HepG2 (cell line): ENCODE data around the gene YIPF3. TPM values are rescaled to one million over a fixed set of nuclear protein-coding genes. Genes with fewer than 3 reads are reported as not detected.

Experiments used
- CBFB ChIP-seq: sonication (generic); formaldehyde crosslinking; IDR thresholded peaks from 2 replicates; pipeline ENCODE4 v1.4.0; 2020; ENCODE audit warnings: missing genetic modification reagents
- CBX2 ChIP-seq, 2 experiments: fragments of 200-600 bp in 1 of 2; sonication (generic); formaldehyde crosslinking in 1 of 2; IDR thresholded peaks; 2 replicates each; pipeline versions ENCODE4 v1.7.0 to v1.8.1; 2018 to 2022; ENCODE audit warnings: low read depth in 2 of 2, low read length in 1 of 2, mild to moderate bottlenecking in 1 of 2, missing genetic modification reagents in 1 of 2
- CREB1 ChIP-seq, 2 experiments: fragments of 450-650 bp in 1 of 2; IDR thresholded peaks; 2 replicates each; pipeline ENCODE4 v1.6.1; 2016 to 2017; ENCODE audit warnings: control low read depth in 1 of 2, mild to moderate bottlenecking in 1 of 2, missing compliant biosample characterization in 1 of 2, missing genetic modification characterization in 1 of 2
- FOXO1 ChIP-seq: sonication (generic); formaldehyde crosslinking; IDR thresholded peaks from 2 replicates; pipeline ENCODE4 v1.4.0; 2020; ENCODE audit warnings: missing genetic modification reagents
- FOXP1 ChIP-seq, 2 experiments: fragments of 450-650 bp in 1 of 2; IDR thresholded peaks; 2 replicates each; pipeline ENCODE4 v1.6.1; 2017 to 2018; ENCODE audit warnings: antibody characterized with exemption in 1 of 2
- GABPA ChIP-seq, 2 experiments: IDR thresholded peaks; 2 replicates each; pipeline ENCODE4 v1.6.1; 2011 to 2016; ENCODE audit warnings: low read depth in 2 of 2, low read length in 1 of 2, missing biosample characterization in 1 of 2, missing genetic modification characterization in 1 of 2
- HMGA1 ChIP-seq: sonication (generic); formaldehyde crosslinking; conservative IDR thresholded peaks from 2 replicates; pipeline ENCODE4 v1.4.0; 2020; ENCODE audit warnings: missing genetic modification reagents
- PAF1 ChIP-seq: IDR thresholded peaks from 2 replicates; pipeline ENCODE4 v1.6.1; 2016; ENCODE audit warnings: missing genetic modification reagents, missing compliant biosample characterization
- RARA ChIP-seq: IDR thresholded peaks from 2 replicates; pipeline ENCODE4 v1.6.1; 2016; ENCODE audit warnings: missing genetic modification reagents, missing compliant biosample characterization
- TEAD3 ChIP-seq: optimal IDR thresholded peaks from 2 replicates; pipeline ENCODE3; 2016; ENCODE audit warnings: borderline replicate concordance
- ZBTB21 ChIP-seq: sonication (generic); formaldehyde crosslinking; IDR thresholded peaks from 2 replicates; pipeline ENCODE4 v1.4.0; 2020; ENCODE audit warnings: missing genetic modification reagents
- ZFAT ChIP-seq: sonication (generic); formaldehyde crosslinking; conservative IDR thresholded peaks from 2 replicates; pipeline ENCODE4 v1.8.1; 2023; ENCODE audit warnings: missing genetic modification reagents, inconsistent platforms
- ZNF142 ChIP-seq: sonication (generic); formaldehyde crosslinking; IDR thresholded peaks from 2 replicates; pipeline ENCODE4 v1.4.0; 2020; ENCODE audit warnings: missing genetic modification reagents
- ZNF260 ChIP-seq: sonication (generic); formaldehyde crosslinking; IDR thresholded peaks from 2 replicates; pipeline ENCODE4 v1.4.0; 2020; ENCODE audit warnings: missing genetic modification reagents, low read depth, mild to moderate bottlenecking, borderline replicate concordance
- ZNF354B ChIP-seq: sonication (generic); formaldehyde crosslinking; IDR thresholded peaks from 2 replicates; pipeline ENCODE4 v1.8.0; 2022; ENCODE audit warnings: mild to moderate bottlenecking, missing genetic modification reagents
- ZNF546 ChIP-seq: sonication (generic); formaldehyde crosslinking; conservative IDR thresholded peaks from 2 replicates; pipeline ENCODE4 v1.8.1; 2023; ENCODE audit warnings: mild to moderate bottlenecking, missing genetic modification reagents
- ZNF644 ChIP-seq: IDR thresholded peaks from 2 replicates; pipeline ENCODE4 v1.6.1; 2016; ENCODE audit warnings: low read depth
- ZNF737 ChIP-seq: sonication (generic); formaldehyde crosslinking; IDR thresholded peaks from 2 replicates; pipeline ENCODE4 v1.5.0; 2020; ENCODE audit warnings: missing genetic modification reagents, mild to moderate bottlenecking, borderline replicate concordance
- ZSCAN5A ChIP-seq: sonication (generic); formaldehyde crosslinking; IDR thresholded peaks from 2 replicates; pipeline ENCODE4 v1.8.0; 2022; ENCODE audit warnings: mild to moderate bottlenecking, missing genetic modification reagents, borderline replicate concordance
- polyA plus RNA-seq, 8 experiments: library from polyadenylated mRNA; depleted of rRNA in 3 of 8; stranded (reverse) in 7 of 8; unstranded in 1 of 8; fragments of >200 nt; fragmentation: Illumina TruSeq in 4 of 8; extraction: Trizol in 4 of 8; gene quantifications; 2 replicates each; pipeline versions ENCODE4 v1.2.1 to v1.2.3, GENCODE V29; 2011 to 2016; ENCODE audit warnings: low read depth in 4 of 8, missing spikeins in 1 of 8, mixed read lengths in 1 of 8; ENCODE audit not compliant: insufficient read depth in 1 of 8
- total RNA-seq, 5 experiments: library from RNA; depleted of rRNA; stranded (reverse); fragments of >200 nt; fragmentation: Illumina TruSeq; extraction: Trizol; gene quantifications; 2 replicates each; pipeline ENCODE4 v1.2.3, GENCODE V29; 2016; ENCODE audit warnings: low read depth in 1 of 5
- TF ChIP-seq, protein P1 (sequence below): sonication (generic); formaldehyde crosslinking; IDR thresholded peaks from 2 replicates; pipeline ENCODE4 v1.5.0; 2020; ENCODE audit warnings: mild to moderate bottlenecking, missing genetic modification reagents, borderline replicate concordance

YIPF3 gene
- total and polyA plus RNA-seq, 2 of the 13 experiments (the other 11 are each of a cell fraction or from before 2014, with no cell fraction given), result 107 to 206 TPM

DNA sequence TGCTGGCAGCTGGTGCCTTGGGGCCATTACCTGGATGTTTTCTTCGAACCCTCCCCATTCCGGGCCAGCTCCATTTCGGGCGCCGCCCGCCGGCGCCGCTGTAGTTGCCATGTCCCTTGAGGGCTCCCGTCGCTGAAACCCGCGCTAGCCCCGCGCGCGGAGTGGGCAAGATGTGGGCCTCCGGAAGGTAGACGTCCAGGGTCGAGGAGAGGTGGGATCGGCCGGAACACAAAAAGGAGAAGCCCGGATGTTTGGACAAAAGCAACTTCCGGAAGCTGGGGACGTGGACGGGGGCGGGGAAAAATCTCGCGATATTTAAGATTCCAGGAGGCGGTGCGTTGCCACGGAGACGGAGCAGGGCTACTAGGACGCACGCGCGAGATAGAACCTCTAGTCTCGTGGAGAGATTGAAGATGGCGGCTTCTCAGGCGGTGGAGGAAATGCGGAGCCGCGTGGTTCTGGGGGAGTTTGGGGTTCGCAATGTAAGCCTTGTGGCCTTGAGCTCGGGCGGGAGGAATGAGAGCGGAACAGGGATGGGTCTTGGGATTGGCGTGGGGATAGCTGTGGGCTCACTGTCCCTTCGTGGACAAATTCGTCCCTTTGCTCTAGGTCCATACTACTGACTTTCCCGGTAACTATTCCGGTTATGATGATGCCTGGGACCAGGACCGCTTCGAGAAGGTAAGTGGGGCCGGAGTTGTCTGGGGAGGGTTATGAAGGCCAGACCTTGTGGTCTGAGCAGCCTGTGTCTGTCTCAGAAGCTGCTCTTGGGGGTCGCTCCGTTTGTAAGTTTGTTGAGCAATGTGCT, at the start of gene YIPF3, which contains the start of gene POLR1C (continued):
- TF ChIP-seq GABPA (IDR thresholded peaks at IDR 0.05; ENCODE audit: low read depth, low read length) (no peak), GABPA (CRISPR knock-in tag; IDR thresholded peaks at IDR 0.05; ENCODE audit: low read depth) (peak; percentile 99), CREB1 (IDR thresholded peaks at IDR 0.05) (peak; percentile 33; the same call in 1 of the 2 replicates), CREB1 (CRISPR knock-in tag; IDR thresholded peaks at IDR 0.05) (peak; percentile 83), ZNF644 (no peak), ZNF260 (no peak), HMGA1 (CRISPR knock-in tag) (no peak), ZNF354B (peak; percentile 12; the same call in 1 of the 2 replicates), FOXP1 (IDR thresholded peaks at IDR 0.05) (0 out of 2 replicates have a peak, but pooled peaks have one; percentile 4), FOXP1 (CRISPR knock-in tag; IDR thresholded peaks at IDR 0.05) (peak; percentile 37), ZSCAN5A (peak; percentile 71; the same call in 1 of the 2 replicates), CBFB (no peak; the same call in 1 of the 2 replicates), ZNF546 (CRISPR knock-in tag) (no peak), RARA (CRISPR knock-in tag) (peak; percentile 56), PAF1 (CRISPR knock-in tag) (no peak), ZNF737 (no peak), TEAD3 (peak; percentile 78), ZBTB21 (CRISPR knock-in tag) (no peak), ZNF142 (CRISPR knock-in tag) (peak; percentile 90), FOXO1 (peak; percentile 41), ZFAT (no peak), CBX2 (IDR thresholded peaks at IDR 0.05; ENCODE audit: low read depth, low read length) (no peak), CBX2 (CRISPR knock-in tag; IDR thresholded peaks at IDR 0.05; ENCODE audit: low read depth) (no peak)
- TF ChIP-seq, protein P1, sequence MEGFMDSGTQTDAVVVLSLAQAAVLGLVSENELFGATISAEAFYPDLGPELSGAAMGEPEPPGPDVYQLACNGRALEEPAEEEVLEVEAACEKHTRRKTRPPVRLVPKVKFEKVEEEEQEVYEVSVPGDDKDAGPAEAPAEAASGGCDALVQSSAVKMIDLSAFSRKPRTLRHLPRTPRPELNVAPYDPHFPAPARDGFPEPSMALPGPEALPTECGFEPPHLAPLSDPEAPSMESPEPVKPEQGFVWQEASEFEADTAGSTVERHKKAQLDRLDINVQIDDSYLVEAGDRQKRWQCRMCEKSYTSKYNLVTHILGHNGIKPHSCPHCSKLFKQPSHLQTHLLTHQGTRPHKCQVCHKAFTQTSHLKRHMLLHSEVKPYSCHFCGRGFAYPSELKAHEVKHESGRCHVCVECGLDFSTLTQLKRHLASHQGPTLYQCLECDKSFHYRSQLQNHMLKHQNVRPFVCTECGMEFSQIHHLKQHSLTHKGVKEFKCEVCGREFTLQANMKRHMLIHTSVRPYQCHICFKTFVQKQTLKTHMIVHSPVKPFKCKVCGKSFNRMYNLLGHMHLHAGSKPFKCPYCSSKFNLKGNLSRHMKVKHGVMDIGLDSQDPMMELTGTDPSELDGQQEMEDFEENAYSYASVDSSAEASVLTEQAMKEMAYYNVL (CRISPR knock-in tag), result peak; percentile 56; the same call in 1 of the 2 replicates
